ENCODE data around the gene SFSWAP.

GRCh38 chr12:131764738-131765137 lies 53.8 kb downstream of the SFSWAP start:
- no peak for TF ChIP-seq CTCF (IDR thresholded peaks at IDR 0.05)
- TF ChIP-seq POLR2A (IDR thresholded peaks at IDR 0.05) = no peak

All from testis (tissue), 2 donors.